Gastrocnemius medialis (tissue), 4 donors: ENCODE measurements around the gene DLL4.

ENCODE experiments used
- CTCF ChIP-seq, 5 experiments: fragments of 450-650 bp in 3 of 5; fragments of 200-600 bp in 2 of 5; sonication (generic) in 2 of 5; IDR thresholded peaks in 4 of 5; conservative IDR thresholded peaks in 1 of 5; 1 replicate in 4 of 5; 2 replicates in 1 of 5; pipeline ENCODE4 v1.5.1; 2016 to 2019; ENCODE audit warnings: antibody characterized with exemption in 5 of 5, mild to moderate bottlenecking in 3 of 5, moderate library complexity in 3 of 5
- POLR2A ChIP-seq, 2 donors: fragments of 450-650 bp; IDR thresholded peaks; one replicate each; pipeline ENCODE4 v1.6.1; 2017; ENCODE audit warnings: antibody characterized with exemption in 2 of 2, mild to moderate bottlenecking in 2 of 2, moderate library complexity in 2 of 2

- TF ChIP-seq CTCF (IDR thresholded peaks at IDR 0.05 in 4 of 5, conservative IDR thresholded peaks at IDR 0.05 in 1 of 5) (no peak), POLR2A (IDR thresholded peaks at IDR 0.05) (no peak)
Observed at GRCh38 chr15:40922608-40923005, 6.5 kb upstream of the DLL4 start.
